GM18867 (cell line): ENCODE measurements around the gene TMEM207.
"Not testable (repeated sequence)": the region's sequence is repeated elsewhere in the genome, so short reads cannot be mapped to it uniquely, and the experiment has no call there.

ENCODE experiments used
- ATAC-seq: cut with Tn5 transposase; IDR thresholded peaks from one replicate; pipeline ENCODE4 v1.9.1; 2021; ENCODE audit warnings: mild to moderate bottlenecking, moderate library complexity; ENCODE audit not compliant: unreplicated experiment

The TMEM207 gene

GRCh38 chr3:190449801-190450200 lies at the start of gene TMEM207:
TSS of gene TMEM207 (minus strand) at chr3:190449901. CDS start at chr3:190449809, 92 bp downstream.
- no peak for ATAC-seq

GRCh38 chr3:190499122-190499521 lies 49.4 kb upstream of the TMEM207 start:
- no peak for ATAC-seq

GRCh38 chr3:190498293-190498692 lies 48.6 kb upstream of the TMEM207 start:
- no peak for ATAC-seq

GRCh38 chr3:190497811-190498210 lies 48.1 kb upstream of the TMEM207 start:
- ATAC-seq: no peak

- no peak for ATAC-seq
Observed at GRCh38 chr3:190496859-190497258, 47.2 kb upstream of the TMEM207 start.

- no peak for ATAC-seq
Observed at GRCh38 chr3:190495796-190496195, 46.1 kb upstream of the TMEM207 start.

- no peak for ATAC-seq
Observed at GRCh38 chr3:190495354-190495753, 45.7 kb upstream of the TMEM207 start.

- no peak for ATAC-seq
Observed at GRCh38 chr3:190494907-190495306, 45.2 kb upstream of the TMEM207 start.

- ATAC-seq: no peak
Observed at GRCh38 chr3:190492966-190493365, 43.3 kb upstream of the TMEM207 start.

- no peak for ATAC-seq
Observed at GRCh38 chr3:190492129-190492528, 42.4 kb upstream of the TMEM207 start.

GRCh38 chr3:190491533-190492054 lies 41.9 kb upstream of the TMEM207 start:
- peak; percentile 58 for ATAC-seq

GRCh38 chr3:190486908-190487607 lies 37.4 kb upstream of the TMEM207 start:
- ATAC-seq: no peak

- no peak for ATAC-seq
Observed at GRCh38 chr3:190486533-190486864, 36.8 kb upstream of the TMEM207 start.

- no peak for ATAC-seq
Observed at GRCh38 chr3:190485830-190486532, 36.3 kb upstream of the TMEM207 start.

GRCh38 chr3:190481779-190482178 lies 32.1 kb upstream of the TMEM207 start:
- ATAC-seq: no peak

- not testable (repeated sequence) for ATAC-seq
Observed at GRCh38 chr3:190473261-190473660, 23.6 kb upstream of the TMEM207 start.

- no peak for ATAC-seq
Observed at GRCh38 chr3:190467922-190468321, 18.2 kb upstream of the TMEM207 start.

- no peak for ATAC-seq
Observed at GRCh38 chr3:190458040-190458439, 8.3 kb upstream of the TMEM207 start.

GRCh38 chr3:190456770-190457169 lies 7.1 kb upstream of the TMEM207 start:
- no peak for ATAC-seq

GRCh38 chr3:190455828-190456227 lies 6.1 kb upstream of the TMEM207 start:
- no peak for ATAC-seq

GRCh38 chr3:190448256-190448655 lies 1.4 kb downstream of the TMEM207 start:
- no peak for ATAC-seq

- ATAC-seq: no peak
Observed at GRCh38 chr3:190446573-190447279, 3.0 kb downstream of the TMEM207 start.
